ENCODE data around the gene MAP3K14.
A peak's percentile ranks its signal among the peaks of the same experiment; 100 is the strongest.
"Not testable (repeated sequence)": the region's sequence is repeated elsewhere in the genome, so short reads cannot be mapped to it uniquely, and the experiment has no call there.

Gene MAP3K14

GRCh38 chr17:45253879-45254278, 62.9 kb downstream of the MAP3K14 start:
- DNase-seq (ENCODE audit: low read depth) = no peak
- H3K4me3 ChIP-seq (ENCODE audit: low read length) = no peak overlapping the region
- TF ChIP-seq CTCF (IDR thresholded peaks at IDR 0.05; ENCODE audit: insufficient read depth, low read depth, low read length, missing control alignments) = no peak

- H3K4me3 ChIP-seq (ENCODE audit: low read length); DNase-seq (ENCODE audit: low read depth): not testable (repeated sequence)
Measured at GRCh38 chr17:45253237-45253636, 63.6 kb downstream of the MAP3K14 start.

DNA sequence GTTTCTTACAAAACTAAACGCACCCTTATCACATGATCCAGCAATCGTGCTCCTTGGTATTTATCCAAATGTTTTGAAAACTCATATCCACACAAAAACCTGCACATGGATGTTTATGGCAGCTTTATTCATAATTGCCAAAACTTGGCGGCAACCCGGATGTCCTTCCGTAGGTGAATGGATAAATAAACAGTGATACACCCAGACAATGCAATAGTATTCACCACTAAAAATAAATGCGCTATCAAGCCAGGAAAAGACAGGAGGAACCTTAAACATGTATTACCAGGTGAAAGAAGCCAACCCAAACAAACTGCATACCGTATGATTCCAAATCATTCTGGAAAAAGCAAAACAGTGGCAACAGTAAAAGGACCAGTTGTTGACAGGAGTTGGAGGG, 64.9 kb downstream of the MAP3K14 start:
- TF ChIP-seq CTCF (IDR thresholded peaks at IDR 0.05; ENCODE audit: insufficient read depth, low read depth, low read length, missing control alignments) = no peak
- no peak overlapping the region for H3K4me3 ChIP-seq (ENCODE audit: low read length)
- DNase-seq (ENCODE audit: low read depth) = no peak

DNA sequence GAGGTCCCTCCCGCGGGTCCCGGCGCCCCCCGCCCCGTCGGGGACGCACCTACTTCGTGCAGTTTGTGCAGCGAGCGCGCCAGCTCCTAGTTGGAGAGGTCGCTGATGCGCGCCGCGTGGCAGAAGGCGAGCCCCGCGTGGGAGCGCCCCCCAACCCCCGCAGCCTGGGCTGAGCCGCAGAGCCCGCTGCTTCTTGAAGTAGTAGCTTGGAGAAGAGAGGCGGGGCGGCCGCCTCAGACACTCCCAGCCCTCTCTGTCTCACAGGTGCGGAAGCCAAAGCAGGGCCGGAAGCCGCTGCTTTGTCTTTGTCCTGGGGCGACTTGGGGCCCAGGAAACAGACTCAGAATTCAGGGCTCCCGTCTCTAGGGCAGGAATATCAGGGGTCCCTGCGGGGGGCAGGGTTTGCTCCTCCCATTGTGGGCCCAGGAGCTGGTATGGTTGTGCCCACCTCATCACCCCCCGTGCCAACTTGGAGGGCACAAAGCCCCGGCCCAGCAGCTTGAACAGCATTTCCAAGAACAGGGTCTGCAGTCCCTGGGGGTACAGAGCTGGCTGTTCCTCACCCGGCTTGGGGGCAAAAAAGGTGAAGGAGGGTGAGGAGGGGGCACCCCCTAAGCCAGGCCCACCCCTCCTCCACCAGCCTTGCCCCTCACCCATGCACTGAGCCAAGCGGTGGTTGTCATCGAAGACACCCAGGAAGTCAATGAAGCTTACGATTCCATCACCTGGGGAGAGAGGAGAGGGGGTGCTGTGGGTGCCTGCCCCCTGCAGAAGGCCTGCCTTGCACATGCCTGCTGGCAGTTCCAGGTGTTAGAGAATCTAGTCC, 68.5 kb downstream of the MAP3K14 start:
- peak; percentile 82 for DNase-seq (ENCODE audit: low read depth)
- H3K4me3 ChIP-seq (ENCODE audit: low read length) = peak overlapping the region; percentile 62
- TF ChIP-seq CTCF (IDR thresholded peaks at IDR 0.05; ENCODE audit: insufficient read depth, low read depth, low read length, missing control alignments) = no peak

DNA sequence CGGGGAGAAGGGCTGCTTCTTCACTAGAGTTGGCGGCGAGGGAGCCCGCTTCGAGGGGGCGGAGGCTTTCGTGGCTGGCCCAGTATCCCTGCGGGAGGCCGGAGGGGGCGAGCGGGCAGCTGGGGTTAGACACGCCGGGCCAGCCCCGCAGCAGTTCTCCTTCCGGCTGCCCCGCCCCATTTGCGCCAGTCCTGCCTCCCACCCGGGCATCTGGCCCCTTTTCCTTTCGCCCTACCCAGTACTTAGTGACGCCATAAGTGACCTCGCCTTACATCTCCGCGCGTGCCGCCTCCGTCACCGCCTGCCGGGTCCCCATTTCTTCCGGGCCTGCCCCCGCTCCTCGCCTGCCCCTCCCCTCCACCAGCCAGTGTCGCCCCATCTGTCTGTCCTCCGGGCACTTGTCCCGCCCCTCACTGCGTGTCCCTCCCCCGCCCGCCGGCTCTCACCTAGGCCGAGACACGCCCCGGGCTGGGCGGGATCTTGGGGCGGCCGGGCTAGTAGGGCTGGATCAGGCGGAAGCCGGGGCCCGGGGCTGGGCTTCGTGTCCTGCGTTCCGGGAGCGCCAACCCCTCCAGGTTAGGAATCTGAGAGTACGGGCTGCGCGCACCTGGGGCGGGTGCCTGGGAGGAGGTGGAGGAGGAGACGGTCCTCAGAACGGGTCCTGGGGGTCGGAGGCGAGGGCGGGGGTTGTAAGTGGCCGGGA, 69.2 kb downstream of the MAP3K14 start:
- DNase-seq (ENCODE audit: low read depth) = peak; percentile 95

GRCh38 chr17:45246861-45247428, 69.9 kb downstream of the MAP3K14 start:
- TF ChIP-seq CTCF (IDR thresholded peaks at IDR 0.05; ENCODE audit: insufficient read depth, low read depth, low read length, missing control alignments) = peak; percentile 34
- no peak for DNase-seq (ENCODE audit: low read depth)
- H3K4me3 ChIP-seq (ENCODE audit: low read length) = peak overlapping the region; percentile 62

More for the DNA sequence above, 69.2 kb downstream of the MAP3K14 start:
- H3K4me3 ChIP-seq (ENCODE audit: low read length) = peak overlapping the region; percentile 62
- TF ChIP-seq CTCF (IDR thresholded peaks at IDR 0.05; ENCODE audit: insufficient read depth, low read depth, low read length, missing control alignments) = no peak

GRCh38 chr17:45246338-45246737, 70.5 kb downstream of the MAP3K14 start:
- H3K4me3 ChIP-seq (ENCODE audit: low read length) = no peak overlapping the region
- no peak for TF ChIP-seq CTCF (IDR thresholded peaks at IDR 0.05; ENCODE audit: insufficient read depth, low read depth, low read length, missing control alignments)
- DNase-seq (ENCODE audit: low read depth) = no peak
